ENCODE measurements around the gene SESN3. TPM values are rescaled to one million over a fixed set of nuclear protein-coding genes. Genes with fewer than 3 reads are reported as not detected.

Gene SESN3
- total and polyA plus RNA-seq, 4 donors = 4.0 to 73.3 (median 20.1) TPM

DNA sequence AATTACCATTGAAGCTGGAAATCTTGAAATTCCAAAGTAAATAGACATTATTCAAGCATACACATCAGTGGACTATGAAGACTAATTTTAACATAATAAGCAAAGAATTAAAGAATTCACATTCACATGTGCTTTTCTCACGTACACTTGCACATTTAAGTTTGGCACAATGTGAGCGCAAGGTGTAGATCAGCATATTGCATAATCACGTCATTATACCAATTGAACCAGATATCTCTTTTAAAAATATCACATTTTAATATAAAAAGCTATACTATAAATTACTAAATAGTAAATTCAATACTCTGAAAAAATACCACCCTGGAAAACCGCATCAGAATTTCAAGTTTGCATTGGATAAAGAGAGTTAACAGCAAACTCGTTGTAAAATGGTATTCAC lies 60.7 kb downstream of the SESN3 start:
- Histone ChIP-seq H3K9me3 (ENCODE audit: control insufficient read depth in 4 of 4, insufficient read depth in 3 of 4, low read length in 3 of 4) (no peaks in the 10 kb centered on the region), H3K9ac (ENCODE audit: insufficient read depth in 1 of 2, low read length in 2 of 2) (no peak overlapping the region), H3K36me3 (ENCODE audit: control insufficient read depth in 4 of 4, insufficient read depth in 4 of 4, low read length in 4 of 4) (peaks cover 0 to 43% (median 17%) of the 10 kb centered on the region in 4 donors), H3K27ac (ENCODE audit: low read depth in 1 of 2, low read length in 1 of 2) (no peak overlapping the region), H3K4me1 (ENCODE audit: control insufficient read depth in 5 of 5, insufficient read depth in 5 of 5, low read length in 5 of 5) (no peaks in the 10 kb centered on the region), H3K4me3 (no peak overlapping the region), H3K27me3 (ENCODE audit: control insufficient read depth in 3 of 3, insufficient read depth in 3 of 3, low read length in 2 of 3) (no peaks in the 10 kb centered on the region)
- DNase-seq (no peak), ATAC-seq (ENCODE audit: insufficient read depth, low FRiP score) (no peak)
- TF ChIP-seq CTCF (IDR thresholded peaks at IDR 0.05; ENCODE audit: control extremely low read depth, extremely low read depth) = no peak
- WGBS, 2 donors = 92 to 97% methylated on average over 5 of the region's 5 CpGs

DNA sequence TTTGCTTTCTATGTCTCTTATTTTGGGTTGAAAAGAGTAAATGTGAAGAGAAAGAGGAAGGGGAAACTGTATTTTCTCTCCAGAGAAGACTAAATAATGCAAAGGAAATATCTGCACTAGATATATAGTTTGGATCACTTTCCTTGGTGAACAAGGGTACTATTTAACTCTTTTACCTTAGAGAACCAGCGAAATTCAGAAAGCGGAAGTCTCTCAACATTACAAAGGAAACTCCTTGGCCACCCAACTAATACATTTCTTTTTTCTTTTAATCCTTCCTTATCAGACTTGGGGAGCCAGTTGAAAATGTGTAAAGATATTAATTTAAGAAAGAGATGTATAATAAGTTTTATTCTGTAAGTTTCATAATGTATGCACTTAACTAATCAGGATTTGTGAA lies 64.2 kb downstream of the SESN3 start:
- Histone ChIP-seq H3K4me1 (ENCODE audit: control insufficient read depth in 5 of 5, insufficient read depth in 5 of 5, low read length in 5 of 5) (no peaks in the 10 kb centered on the region), H3K4me3 (no peak overlapping the region), H3K27me3 (ENCODE audit: control insufficient read depth in 3 of 3, insufficient read depth in 3 of 3, low read length in 2 of 3) (no peaks in the 10 kb centered on the region), H3K9me3 (ENCODE audit: control insufficient read depth in 4 of 4, insufficient read depth in 3 of 4, low read length in 3 of 4) (no peaks in the 10 kb centered on the region), H3K9ac (ENCODE audit: insufficient read depth in 1 of 2, low read length in 2 of 2) (no peak overlapping the region), H3K36me3 (ENCODE audit: control insufficient read depth in 4 of 4, insufficient read depth in 4 of 4, low read length in 4 of 4) (peaks cover 0 to 22% (median 11%) of the 10 kb centered on the region in 4 donors), H3K27ac (ENCODE audit: low read depth in 1 of 2, low read length in 1 of 2) (no peak overlapping the region)
- TF ChIP-seq CTCF (IDR thresholded peaks at IDR 0.05; ENCODE audit: control extremely low read depth, extremely low read depth) = no peak
- ATAC-seq (ENCODE audit: insufficient read depth, low FRiP score) = no peak
- WGBS, 2 donors = 44 to 82% methylated on average over 2 of the region's 2 CpGs
- DNase-seq = no peak

GRCh38 chr11:95165638-95166037 lies 65.4 kb downstream of the SESN3 start:
- no peaks in the 10 kb centered on the region for H3K9me3 ChIP-seq (ENCODE audit: control insufficient read depth in 4 of 4, insufficient read depth in 3 of 4, low read length in 3 of 4)

More at GRCh38 chr11:95165638-95166037, 65.4 kb downstream of the SESN3 start:
- H3K9ac ChIP-seq (ENCODE audit: insufficient read depth in 1 of 2, low read length in 2 of 2) = no peak overlapping the region
- H3K36me3 ChIP-seq (ENCODE audit: control insufficient read depth in 4 of 4, insufficient read depth in 4 of 4, low read length in 4 of 4) = peaks cover 0 to 19% (median 9%) of the 10 kb centered on the region in 4 donors
- DNase-seq = no peak
- no peaks in the 10 kb centered on the region for H3K27me3 ChIP-seq (ENCODE audit: control insufficient read depth in 3 of 3, insufficient read depth in 3 of 3, low read length in 2 of 3)
- no peak overlapping the region for H3K4me3 ChIP-seq
- TF ChIP-seq CTCF (IDR thresholded peaks at IDR 0.05; ENCODE audit: control extremely low read depth, extremely low read depth) = no peak
- no peaks in the 10 kb centered on the region for H3K4me1 ChIP-seq (ENCODE audit: control insufficient read depth in 5 of 5, insufficient read depth in 5 of 5, low read length in 5 of 5)
- no peak overlapping the region for H3K27ac ChIP-seq (ENCODE audit: low read depth in 1 of 2, low read length in 1 of 2)
- ATAC-seq (ENCODE audit: insufficient read depth, low FRiP score) = no peak

Data from lung (tissue), 12 donors.